GM19043 (cell line): Measurements from ENCODE around the gene KCNRG.

Experiments
- ATAC-seq: cut with Tn5 transposase; IDR thresholded peaks from one replicate; pipeline ENCODE4 v1.9.1; 2021; ENCODE audit warnings: low read depth; ENCODE audit not compliant: unreplicated experiment

KCNRG gene

GRCh38 chr13:50070186-50070585, 54.9 kb downstream of the KCNRG start:
- ATAC-seq = no peak
